VCaP (cell line): ENCODE results near the gene GPSM3.

ENCODE experiments used
- H3K27ac ChIP-seq: fragments of 450-650 bp; 2 replicates; pipeline ENCODE4 v1.5.1; 2017
- CTCF ChIP-seq: fragments of 450-650 bp; conservative IDR thresholded peaks from 2 replicates; pipeline ENCODE4 v1.5.1; 2017; ENCODE audit warnings: mild to moderate bottlenecking, moderate library complexity

Gene GPSM3

GRCh38 chr6:32222333-32223230 is 30.1 kb upstream of the GPSM3 start:
- TF ChIP-seq CTCF, result no peak
- H3K27ac ChIP-seq, result no peak overlapping the region

GRCh38 chr6:32220021-32220420 is 27.6 kb upstream of the GPSM3 start:
- TF ChIP-seq CTCF, result no peak

GRCh38 chr6:32218167-32218566 is 25.7 kb upstream of the GPSM3 start:
- no peak for TF ChIP-seq CTCF
- H3K27ac ChIP-seq, result no peak overlapping the region

More at GRCh38 chr6:32220021-32220420, 27.6 kb upstream of the GPSM3 start:
- H3K27ac ChIP-seq, result no peak overlapping the region

GRCh38 chr6:32216998-32217397 is 24.6 kb upstream of the GPSM3 start:
- TF ChIP-seq CTCF, result no peak

GRCh38 chr6:32216285-32216684 is 23.8 kb upstream of the GPSM3 start:
- TF ChIP-seq CTCF, result no peak

More at GRCh38 chr6:32216998-32217397, 24.6 kb upstream of the GPSM3 start:
- H3K27ac ChIP-seq, result no peak overlapping the region

GRCh38 chr6:32215617-32216016 is 23.2 kb upstream of the GPSM3 start:
- no peak overlapping the region for H3K27ac ChIP-seq
- no peak for TF ChIP-seq CTCF

More at GRCh38 chr6:32216285-32216684, 23.8 kb upstream of the GPSM3 start:
- no peak overlapping the region for H3K27ac ChIP-seq

GRCh38 chr6:32214126-32214525 is 21.7 kb upstream of the GPSM3 start:
- TF ChIP-seq CTCF, result no peak
- no peak overlapping the region for H3K27ac ChIP-seq
